ENCODE results near the gene PNLIPRP2. TPM values are rescaled to one million over a fixed set of nuclear protein-coding genes. Genes with fewer than 3 reads are reported as not detected.

The PNLIPRP2 gene
- total and polyA plus RNA-seq, 2 of the 8 experiments (the other 6 are each of a cell fraction or from before 2014, with no cell fraction given): 0.11 TPM; not detected in 1

- H3K23ac ChIP-seq (ENCODE audit: insufficient read length): no peak overlapping the region
- H3K4me3 ChIP-seq (ENCODE audit: extremely low read depth in 1 of 4, insufficient read depth in 2 of 4, low read depth in 3 of 4, low read length in 4 of 4): peak overlapping the region; percentile 44 to 75 (median 50)
- H2AFZ ChIP-seq (ENCODE audit: low read length): peak overlapping the region; percentile 58; the same call in 1 of the 2 replicates
- H3K9me3 ChIP-seq (ENCODE audit: insufficient read depth in 2 of 2, low read depth in 1 of 2, low read length in 1 of 2): no peaks in the 10 kb centered on the region
- H3K36me3 ChIP-seq (ENCODE audit: control insufficient read depth in 2 of 4, insufficient read depth in 4 of 4, low read length in 3 of 4): no peaks in the 10 kb centered on the region
- H2BK5ac ChIP-seq (ENCODE audit: low read depth, low read length): no peak overlapping the region
- no peaks in the 10 kb centered on the region for H3K79me2 ChIP-seq (ENCODE audit: control insufficient read depth in 1 of 2, insufficient read depth in 2 of 2, low read length in 2 of 2)
- no peak overlapping the region for H2BK120ac ChIP-seq (replicated peaks; ENCODE audit: low read depth, low read length)
- H4K91ac ChIP-seq (replicated peaks; ENCODE audit: insufficient read length, low read length): peak overlapping the region; percentile 75
- H2AK5ac ChIP-seq (ENCODE audit: low read depth, low read length): no peak overlapping the region
- H4K8ac ChIP-seq (ENCODE audit: extremely low read depth, insufficient read depth, low read length): peak overlapping the region; percentile 71
- FAIRE-seq (no peak), DNase-seq (ENCODE audit: low read depth in 1 of 2, low spot score in 2 of 2) (peak; percentile 31 to 67)
- ChIA-PET POLR2A (ENCODE audit: partially characterized antibody) (interaction anchor here (0.6 to 0.7 kb wide), 2 partner anchors 11 to 230 kb away, joined by 3 read pairs; no protein-coding TSS in a partner anchor), CTCF (ENCODE audit: partially characterized antibody) (interaction anchor here (0.6 to 7.2 kb wide), 47 partner anchors 9 to 1048 kb away, joined by 3 to 93 read pairs (median 4); partner anchors contain the start of gene PNLIPRP1)
- H4K5ac ChIP-seq (ENCODE audit: insufficient read length, low read depth, low read length): no peak overlapping the region
- H3K14ac ChIP-seq (ENCODE audit: insufficient read length): no peak overlapping the region
- peak overlapping the region; percentile 60 to 92; a peak in 3 of 4 replicates for H3K4me2 ChIP-seq (ENCODE audit: insufficient read depth in 1 of 2, low read depth in 2 of 2, low read length in 2 of 2)
- no peak overlapping the region for H3K4ac ChIP-seq (replicated peaks; ENCODE audit: insufficient read length, low read depth, low read length)
- H2BK15ac ChIP-seq (ENCODE audit: low read length): no peak overlapping the region
- no peaks in the 10 kb centered on the region for H3K79me1 ChIP-seq (ENCODE audit: low read depth, low read length)
- H3K27ac ChIP-seq (ENCODE audit: low read depth, low read length): no peak overlapping the region
- no peaks in the 10 kb centered on the region for H4K20me1 ChIP-seq (replicated peaks in 1 of 2; ENCODE audit: control insufficient read depth in 1 of 2, insufficient read depth in 2 of 2, low read length in 2 of 2)
- no peak overlapping the region; a peak in 2 of 7 replicates for H3K9ac ChIP-seq (replicated peaks in 1 of 4; ENCODE audit: extremely low read depth in 1 of 4, low read depth in 3 of 4, low read length in 3 of 4)
- no peak overlapping the region; the same call in 1 of the 2 replicates for H3K18ac ChIP-seq (ENCODE audit: extremely low read depth, low read length)
- H3K23me2 ChIP-seq (ENCODE audit: low read depth, low read length): peaks cover 2% of the 10 kb centered on the region; the same call in 1 of the 2 replicates
- no peaks in the 10 kb centered on the region for H3K4me1 ChIP-seq (replicated peaks in 1 of 4; ENCODE audit: control insufficient read depth in 3 of 4, insufficient read depth in 4 of 4, low read length in 3 of 4)
- H2BK20ac ChIP-seq (ENCODE audit: low read length): no peak overlapping the region
- H3K27me3 ChIP-seq (replicated peaks in 1 of 4; ENCODE audit: control insufficient read depth in 3 of 4, extremely low read depth in 1 of 4, insufficient read depth in 3 of 4, low read length in 3 of 4): peaks cover 0 to 4% (median 0%) of the 10 kb centered on the region in 4 experiments; a peak in 3 of 7 replicates
- H2BK12ac ChIP-seq (ENCODE audit: low read depth, low read length): no peak overlapping the region
- H3K56ac ChIP-seq (replicated peaks; ENCODE audit: insufficient read length, low read depth, low read length): no peak overlapping the region
- 22% methylated on average over 31 of the region's 49 CpGs; no CpG with 5 or more reads in 1 of the 2 experiments for WGBS, 2 experiments (ENCODE audit: extremely low coverage in 1 of 2, insufficient coverage in 1 of 2, insufficient read length in 1 of 2, insufficient replicate concordance in 2 of 2, low coverage in 1 of 2, low lambda C conversion rate in 2 of 2, missing lambda C conversion rate in 1 of 2)
- TF ChIP-seq CBX8 (IDR thresholded peaks at IDR 0.05; ENCODE audit: borderline replicate concordance, low read depth, low read length) (no peak), CREB1 (IDR thresholded peaks at IDR 0.05) (no peak), SAP30 (IDR thresholded peaks at IDR 0.05; ENCODE audit: insufficient read depth, insufficient replicate concordance, low read length) (no peak), BRCA1 (IDR thresholded peaks at IDR 0.05; ENCODE audit: low read depth, low read length) (no peak), BCL11A (IDR thresholded peaks at IDR 0.05; ENCODE audit: low read depth in 2 of 2, low read length in 2 of 2) (no peak), FOSL1 (IDR thresholded peaks at IDR 0.05; ENCODE audit: insufficient read depth, low read depth, low read length) (no peak), TCF12 (IDR thresholded peaks at IDR 0.05; ENCODE audit: low read depth, low read length) (no peak), KDM4A (IDR thresholded peaks at IDR 0.05; ENCODE audit: low read depth, low read length, severe bottlenecking) (peak; percentile 54), USF2 (IDR thresholded peaks at IDR 0.05; ENCODE audit: low read length) (no peak), TEAD4 (IDR thresholded peaks at IDR 0.05; ENCODE audit: low read depth, low read length) (no peak), YY1 (IDR thresholded peaks at IDR 0.05; ENCODE audit: low read depth, low read length) (no peak), CEBPB (IDR thresholded peaks at IDR 0.05; ENCODE audit: low read depth, low read length) (no peak)
Measured at GRCh38 chr10:116627386-116627933, 6.7 kb downstream of the PNLIPRP2 start.
